Activated CD8-positive, alpha-beta T cell treated with anti-CD3 and anti-CD28 coated beads, Interleukin-2, amount 10 ng/mL, durations not matched to agents 7 days and 5 days (primary cell): ENCODE data around the gene BCAS3. TPM values are rescaled to one million over a fixed set of nuclear protein-coding genes. Genes with fewer than 3 reads are reported as not detected.
"Not testable (repeated sequence)": the region's sequence is repeated elsewhere in the genome, so short reads cannot be mapped to it uniquely, and the experiment has no call there.

Experiments used
- ATAC-seq: fragments of 150-1000 bp; cut with Tn5 transposase; one replicate; pipeline ENCODE4 v1.10.0; 2021; ENCODE audit warnings: moderate library complexity
- CTCF ChIA-PET: fragments of 350-600 bp; sonication (Branson Sonifier 250); formaldehyde crosslinking; loops from one replicate; lab custom pipeline; 2021; ENCODE audit warnings: antibody characterized with exemption; lab: Charles Lee
- POLR2A ChIA-PET: fragments of 350-600 bp; sonication (Branson Sonifier 250); formaldehyde crosslinking; loops from one replicate; lab custom pipeline; 2021; ENCODE audit warnings: antibody characterized with exemption; lab: Charles Lee
- DNase-seq: peaks from one replicate; pipeline ENCODE4 v3.0.0-alpha.2; 2020
- H3K27ac Mint-ChIP-seq: one replicate; pipeline ENCODE4 v1.8.0; 2021; ENCODE audit warnings: mild to moderate bottlenecking, mixed read lengths
- H3K27me3 Mint-ChIP-seq: one replicate; pipeline ENCODE4 v1.8.0; 2021; ENCODE audit warnings: low read depth, mixed read lengths
- H3K36me3 Mint-ChIP-seq: one replicate; pipeline ENCODE4 v1.8.0; 2021; ENCODE audit warnings: low read depth, mixed read lengths
- H3K4me1 Mint-ChIP-seq: one replicate; pipeline ENCODE4 v1.8.0; 2021; ENCODE audit warnings: low read depth, mixed read lengths
- H3K4me3 Mint-ChIP-seq: one replicate; pipeline ENCODE4 v1.8.0; 2021; ENCODE audit warnings: mild to moderate bottlenecking, mixed read lengths
- H3K9me3 Mint-ChIP-seq: one replicate; pipeline ENCODE4 v1.8.0; 2022; ENCODE audit warnings: mixed read lengths; ENCODE audit not compliant: insufficient read depth
- total RNA-seq, 2 experiments: library from RNA; stranded (reverse); gene quantifications; one replicate each; pipeline ENCODE4 v1.2.3, GENCODE V29; 2021

BCAS3 gene
- total RNA-seq, 2 experiments from 2014 or later, result 13.0 to 16.3 TPM

DNA sequence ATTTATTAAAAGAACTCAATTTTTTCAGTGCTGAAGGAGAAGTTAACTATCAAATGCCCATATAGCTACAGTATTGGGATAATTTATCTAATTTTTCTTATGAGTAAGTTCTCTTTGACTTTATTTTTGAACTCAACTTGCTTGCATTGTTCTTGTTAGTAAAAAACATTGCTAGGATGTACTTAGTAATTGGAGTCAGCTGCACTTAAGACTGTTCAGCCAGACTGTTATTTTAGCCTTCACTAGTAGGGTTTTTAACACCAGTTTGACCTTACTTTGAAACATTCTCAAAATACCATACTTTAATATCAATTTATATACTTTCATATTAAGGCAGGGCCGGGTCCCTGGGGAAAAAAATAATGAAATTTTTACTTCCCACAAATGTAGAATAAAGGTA, 465.4 kb downstream of the BCAS3 start:
- no peak overlapping the region for H3K4me3 Mint-ChIP-seq
- peaks cover 45% of the 10 kb centered on the region for H3K4me1 Mint-ChIP-seq
- H3K36me3 Mint-ChIP-seq, result peaks cover 6% of the 10 kb centered on the region
- H3K9me3 Mint-ChIP-seq, result no peaks in the 10 kb centered on the region
- H3K27ac Mint-ChIP-seq, result no peak overlapping the region
- ATAC-seq (no peak), DNase-seq (no peak)
- POLR2A ChIA-PET, result no interaction called here
- no peaks in the 10 kb centered on the region for H3K27me3 Mint-ChIP-seq
- CTCF ChIA-PET, result no interaction called here

DNA sequence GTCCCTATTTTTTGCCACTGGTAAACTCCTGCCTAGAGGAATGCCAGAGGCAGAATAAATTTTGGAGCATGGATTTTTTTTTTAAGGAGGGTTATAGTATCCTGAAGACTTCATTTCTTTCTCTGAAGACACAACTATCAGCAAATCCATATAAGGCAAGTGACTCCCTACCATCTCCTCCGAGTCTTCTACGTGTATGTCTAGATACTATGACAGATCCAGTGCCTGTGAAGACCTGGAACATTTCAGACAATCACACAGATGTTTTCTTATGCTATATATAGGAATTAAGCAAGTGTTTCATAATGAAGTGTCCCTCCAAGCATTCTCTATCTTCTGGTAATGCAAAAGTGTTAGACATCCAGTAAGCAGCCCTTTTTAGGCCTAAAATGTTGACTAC, 466.5 kb downstream of the BCAS3 start:
- Mint-ChIP-seq H3K27me3 (no peaks in the 10 kb centered on the region), H3K4me1 (peaks cover 36% of the 10 kb centered on the region), H3K36me3 (peaks cover 6% of the 10 kb centered on the region), H3K9me3 (no peaks in the 10 kb centered on the region), H3K27ac (no peak overlapping the region), H3K4me3 (no peak overlapping the region)
- no peak for DNase-seq
- POLR2A ChIA-PET, result no interaction called here
- CTCF ChIA-PET, result no interaction called here
- ATAC-seq, result no peak

DNA sequence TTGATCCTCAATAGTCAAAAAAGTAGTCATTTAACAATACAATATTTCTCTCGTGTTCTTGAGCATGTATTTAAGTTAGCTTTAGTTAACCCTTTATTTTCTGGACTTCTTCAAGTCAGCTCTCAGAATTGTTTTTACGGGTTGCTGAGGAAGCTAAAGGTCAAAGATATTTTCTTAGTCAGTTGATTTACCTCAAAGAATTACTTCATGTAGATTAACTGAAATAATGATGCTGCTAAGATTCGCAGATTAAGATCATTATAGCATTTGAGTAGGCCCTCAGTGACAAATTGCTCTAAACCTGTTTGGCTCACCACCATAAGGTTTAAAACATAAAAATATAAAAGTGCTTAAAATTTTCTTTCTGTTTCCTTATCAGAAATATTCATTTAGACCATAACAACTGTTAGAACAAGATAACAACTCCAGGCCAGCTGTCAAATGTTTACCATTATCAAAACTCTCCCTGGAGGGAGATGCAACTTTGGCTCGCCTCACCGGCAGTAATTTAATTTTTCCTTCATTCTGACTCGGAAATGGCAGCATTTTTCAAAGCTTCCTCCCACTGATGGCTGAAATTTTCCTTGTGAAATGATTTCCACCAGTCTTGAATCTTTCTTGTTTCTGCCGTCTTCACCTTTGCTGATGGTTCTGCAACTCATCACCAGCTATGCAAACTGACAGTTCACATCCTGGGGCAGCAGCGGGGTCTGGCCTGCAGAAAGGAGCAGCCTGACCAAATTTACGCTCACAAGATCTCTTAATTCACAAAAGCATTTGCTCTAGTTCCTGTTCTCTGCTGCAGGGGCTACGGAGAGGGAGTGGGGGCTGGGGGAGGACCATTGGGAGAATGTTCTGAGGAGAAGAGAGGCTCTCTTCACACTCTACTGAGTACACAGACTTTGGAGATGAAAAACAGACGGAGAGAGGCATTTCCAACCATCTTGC, 467.2 kb downstream of the BCAS3 start:
- H3K9me3 Mint-ChIP-seq, result no peaks in the 10 kb centered on the region
- CTCF ChIA-PET, result no interaction called here
- POLR2A ChIA-PET, result no interaction called here
- peaks cover 34% of the 10 kb centered on the region for H3K4me1 Mint-ChIP-seq
- no peak for ATAC-seq
- DNase-seq, result no peak
- no peak overlapping the region for H3K4me3 Mint-ChIP-seq
- H3K27me3 Mint-ChIP-seq, result no peaks in the 10 kb centered on the region
- H3K27ac Mint-ChIP-seq, result no peak overlapping the region
- peaks cover 2% of the 10 kb centered on the region for H3K36me3 Mint-ChIP-seq

DNA sequence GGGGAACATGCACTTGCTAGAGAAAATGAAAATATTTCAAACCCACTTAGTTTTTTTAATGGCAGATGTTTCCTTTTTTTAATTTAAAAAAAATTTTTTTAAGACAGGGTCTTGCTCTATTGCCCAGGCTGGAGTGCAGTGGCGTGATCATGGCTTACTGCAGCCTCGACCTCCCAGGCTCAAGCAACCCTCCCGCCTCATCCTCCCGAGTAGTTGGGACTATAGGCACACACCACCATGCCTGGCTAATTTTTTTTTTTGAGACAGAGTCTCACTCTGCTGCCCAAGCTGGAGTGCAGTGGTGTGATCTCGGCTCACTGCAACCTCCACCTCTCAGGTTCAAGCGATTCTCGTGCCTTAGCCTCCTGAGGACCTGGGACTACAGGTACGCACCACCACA, 469.2 kb downstream of the BCAS3 start:
- H3K36me3 Mint-ChIP-seq, DNase-seq, H3K9me3 Mint-ChIP-seq, ATAC-seq, H3K4me3 Mint-ChIP-seq, CTCF ChIA-PET, H3K27ac Mint-ChIP-seq, H3K27me3 Mint-ChIP-seq, POLR2A ChIA-PET: not testable (repeated sequence)
- H3K4me1 Mint-ChIP-seq, result peaks cover 34% of the 10 kb centered on the region

DNA sequence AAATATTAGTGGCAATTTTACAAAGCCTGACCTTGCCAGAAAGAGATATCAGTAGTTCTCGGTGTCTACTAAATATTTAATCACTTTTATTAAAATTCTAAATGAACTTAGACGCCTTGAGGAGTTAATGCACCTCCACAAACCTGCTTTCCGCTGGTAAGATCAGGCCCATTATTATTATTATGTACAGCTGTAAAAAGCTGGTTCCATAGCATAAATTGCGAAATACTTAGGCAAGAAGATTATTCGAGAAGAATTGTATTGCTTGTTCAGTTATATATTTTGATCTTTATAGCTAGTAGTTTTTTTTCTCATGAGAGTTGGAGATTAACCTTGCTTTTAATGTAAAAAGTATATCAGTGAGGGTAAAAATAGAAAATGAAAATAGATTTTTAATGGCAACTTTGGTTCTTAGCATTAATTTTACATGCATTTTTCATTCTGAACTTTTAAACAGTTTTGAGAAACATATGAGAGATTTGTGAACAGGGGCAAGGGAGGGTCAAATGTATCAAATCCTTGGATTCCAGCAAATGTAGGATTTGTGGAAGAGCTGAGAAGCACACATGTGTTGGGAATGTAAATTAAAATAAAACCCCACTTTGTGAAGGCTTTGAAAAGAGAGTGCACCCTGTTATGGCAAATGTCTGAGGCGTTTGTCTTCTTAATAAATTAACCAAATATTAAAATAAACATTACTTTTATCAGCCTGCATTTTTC, 471.6 kb downstream of the BCAS3 start:
- Mint-ChIP-seq H3K27ac (no peak overlapping the region), H3K27me3 (no peaks in the 10 kb centered on the region), H3K4me3 (no peak overlapping the region), H3K36me3 (no peaks in the 10 kb centered on the region), H3K9me3 (no peaks in the 10 kb centered on the region), H3K4me1 (peaks cover 28% of the 10 kb centered on the region)
- ChIA-PET POLR2A (no interaction called here), CTCF (interaction anchor here (1.1 to 1.2 kb wide), 2 partner anchors 70 to 242 kb away, joined by 3 read pairs; no protein-coding TSS in a partner anchor)
- ATAC-seq (no peak), DNase-seq (no peak)

DNA sequence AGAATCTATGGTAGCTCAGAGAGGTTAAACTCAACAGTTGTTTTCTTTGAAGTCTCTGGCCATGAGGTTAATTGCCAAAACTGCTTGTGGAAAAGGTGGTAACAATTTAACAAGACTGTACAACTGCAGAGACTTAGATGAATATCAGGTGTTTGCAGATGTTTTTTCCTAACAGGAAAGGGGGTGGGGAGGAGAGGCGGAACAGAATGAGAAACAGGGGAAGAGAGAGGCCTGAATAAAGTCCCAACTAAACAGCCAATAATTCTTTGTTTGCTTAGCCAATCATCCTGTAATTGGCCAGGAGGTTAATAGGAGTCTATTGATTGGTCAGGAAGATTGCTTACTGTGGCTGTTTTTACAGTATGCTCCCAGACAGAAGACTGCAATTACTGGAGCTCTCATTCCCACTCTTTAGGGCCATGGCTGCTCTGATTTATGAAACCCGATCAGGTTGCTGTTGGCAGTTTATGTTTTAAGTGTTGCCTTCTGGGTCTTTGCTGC, 472.3 kb downstream of the BCAS3 start:
- H3K4me3 Mint-ChIP-seq, result no peak overlapping the region
- POLR2A ChIA-PET, result no interaction called here
- no peaks in the 10 kb centered on the region for H3K36me3 Mint-ChIP-seq
- CTCF ChIA-PET, result interaction anchor here (1.1 kb wide), 1 partner anchor 69 kb away, joined by 3 read pairs; no protein-coding TSS in a partner anchor
- no peaks in the 10 kb centered on the region for H3K27me3 Mint-ChIP-seq
- no peaks in the 10 kb centered on the region for H3K9me3 Mint-ChIP-seq
- no peak overlapping the region for H3K27ac Mint-ChIP-seq
- H3K4me1 Mint-ChIP-seq, result peaks cover 23% of the 10 kb centered on the region
- no peak for DNase-seq
- no peak for ATAC-seq

DNA sequence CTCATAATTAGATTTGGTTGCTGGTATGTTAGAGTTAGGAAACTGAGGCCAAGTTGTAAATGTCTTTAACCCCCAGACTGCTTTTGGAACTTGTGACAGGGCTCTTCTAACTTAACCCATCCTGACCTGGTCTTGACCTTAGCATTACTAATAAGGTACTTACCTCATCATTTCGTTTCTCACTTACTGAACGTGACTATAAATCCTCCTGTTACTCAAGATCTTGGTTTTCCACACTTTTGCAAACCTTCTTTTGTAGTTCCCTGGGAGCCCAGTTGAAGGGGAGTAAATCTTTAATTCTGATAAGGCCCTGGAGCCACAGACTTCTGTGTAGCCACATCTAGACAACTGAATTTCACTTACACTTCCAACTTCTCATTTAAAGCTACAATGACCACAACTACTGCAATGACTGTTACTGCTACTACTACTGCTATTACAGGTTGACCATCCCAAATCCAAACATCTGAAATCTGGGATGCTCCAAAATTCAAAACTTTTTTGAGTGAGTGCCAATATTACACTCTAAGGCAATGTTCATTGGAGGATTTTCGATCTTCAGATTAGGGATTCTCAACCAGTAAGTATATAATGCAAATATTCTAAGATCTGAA, 473.1 kb downstream of the BCAS3 start:
- ChIA-PET POLR2A (no interaction called here), CTCF (no interaction called here)
- no peak overlapping the region for H3K4me3 Mint-ChIP-seq
- H3K27ac Mint-ChIP-seq, result peak overlapping the region; percentile 14
- peaks cover 17% of the 10 kb centered on the region for H3K4me1 Mint-ChIP-seq
- DNase-seq, result no peak
- H3K27me3 Mint-ChIP-seq, result no peaks in the 10 kb centered on the region
- no peak for ATAC-seq
- H3K9me3 Mint-ChIP-seq, result no peaks in the 10 kb centered on the region
- no peaks in the 10 kb centered on the region for H3K36me3 Mint-ChIP-seq

DNA sequence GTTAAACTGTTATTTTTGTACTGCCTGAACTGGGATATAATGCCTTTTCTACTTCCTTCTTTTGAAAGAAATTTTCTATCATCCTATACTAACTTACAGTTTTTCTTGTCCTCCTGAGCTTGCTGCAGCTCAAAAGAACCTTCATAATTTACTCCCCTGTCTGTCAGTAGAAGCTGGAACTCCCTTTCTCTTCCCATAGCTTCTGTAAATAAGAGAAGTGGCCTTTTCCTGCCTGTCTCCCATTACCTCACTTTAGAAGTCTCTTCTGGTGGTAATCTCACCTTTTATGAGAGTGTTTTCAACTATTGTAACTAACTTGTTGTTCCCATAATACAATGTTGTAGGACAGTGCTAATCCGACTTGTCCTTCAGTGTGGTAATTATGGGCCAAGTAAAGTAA, 475.2 kb downstream of the BCAS3 start:
- H3K4me3 Mint-ChIP-seq, result no peak overlapping the region
- peaks cover 15% of the 10 kb centered on the region for H3K4me1 Mint-ChIP-seq
- no peak overlapping the region for H3K27ac Mint-ChIP-seq
- CTCF ChIA-PET, result interaction anchor here (0.9 kb wide), 1 partner anchor 36 kb away, joined by 3 read pairs; no protein-coding TSS in a partner anchor
- H3K27me3 Mint-ChIP-seq, result no peaks in the 10 kb centered on the region
- ATAC-seq (no peak), DNase-seq (no peak)
- H3K9me3 Mint-ChIP-seq, result no peaks in the 10 kb centered on the region
- H3K36me3 Mint-ChIP-seq, result no peaks in the 10 kb centered on the region
- POLR2A ChIA-PET, result no interaction called here

DNA sequence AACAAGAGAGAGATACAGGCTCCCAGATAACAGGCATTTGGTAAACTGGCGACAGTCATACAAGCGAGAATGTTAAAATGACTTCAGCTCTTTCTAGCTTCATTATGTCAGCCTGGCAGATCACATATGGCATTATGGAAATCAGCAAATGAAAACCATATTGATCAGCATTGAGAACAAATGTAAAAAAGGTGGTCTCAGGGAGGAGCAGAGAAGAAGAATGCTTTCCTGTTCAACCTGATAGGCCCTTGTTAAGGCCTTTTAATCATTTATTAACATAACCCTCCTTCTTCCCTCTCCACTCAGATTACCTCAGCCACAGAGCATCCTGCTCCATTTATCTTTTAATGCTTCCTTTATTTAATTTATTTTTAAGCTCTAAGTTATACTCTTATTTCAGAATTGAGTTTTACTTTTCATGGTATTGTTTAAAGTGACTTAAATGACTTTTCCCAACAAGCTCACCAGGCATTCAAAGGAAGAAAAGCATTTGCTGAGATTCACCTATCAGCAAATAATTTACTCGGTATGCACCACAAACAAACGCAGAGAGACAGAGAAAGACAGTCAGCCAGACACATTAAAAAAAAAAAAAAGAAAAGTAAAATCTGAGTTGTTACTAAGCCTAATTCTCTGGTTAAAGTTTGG, 478.1 kb downstream of the BCAS3 start:
- POLR2A ChIA-PET, result no interaction called here

DNA sequence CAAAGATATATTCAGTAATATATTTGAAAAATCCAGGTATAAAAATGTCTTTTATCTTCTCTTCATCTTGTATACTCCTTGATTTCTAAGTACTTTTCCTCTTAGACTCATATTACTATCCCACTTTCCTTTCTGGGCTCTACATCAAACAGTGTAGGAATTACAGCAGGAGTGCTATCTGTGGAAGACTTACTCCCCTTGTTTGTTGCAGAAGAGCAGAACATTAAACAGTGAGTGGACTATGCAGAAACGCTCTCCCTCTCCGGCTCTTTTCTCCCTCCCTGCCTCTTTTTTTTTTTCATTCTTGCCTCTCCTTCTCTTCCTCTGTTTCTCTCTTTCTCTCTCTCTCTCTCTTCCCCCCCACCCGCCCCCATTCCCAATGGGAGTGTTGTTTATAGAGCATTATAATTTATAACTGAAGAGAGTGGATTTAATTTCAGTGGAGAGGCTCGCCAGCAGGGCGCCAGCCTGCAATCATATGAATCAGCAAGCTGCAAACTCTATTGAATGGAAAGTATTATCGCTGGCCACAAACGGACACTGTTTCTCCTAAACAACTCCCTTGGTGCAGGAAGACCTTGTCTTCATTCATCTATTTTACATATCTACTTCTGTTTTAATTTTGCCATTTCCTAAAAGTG, 479.7 kb downstream of the BCAS3 start:
- H3K27me3 Mint-ChIP-seq, result no peaks in the 10 kb centered on the region
- peaks cover 18% of the 10 kb centered on the region for H3K4me1 Mint-ChIP-seq
- no peak for DNase-seq
- no peak overlapping the region for H3K4me3 Mint-ChIP-seq
- ChIA-PET POLR2A (no interaction called here), CTCF (no interaction called here)
- H3K9me3 Mint-ChIP-seq, result no peaks in the 10 kb centered on the region
- no peak for ATAC-seq
- no peaks in the 10 kb centered on the region for H3K36me3 Mint-ChIP-seq
- no peak overlapping the region for H3K27ac Mint-ChIP-seq

More for the DNA sequence above, 478.1 kb downstream of the BCAS3 start:
- ATAC-seq (no peak), DNase-seq (no peak)
- no peak overlapping the region for H3K4me3 Mint-ChIP-seq
- no peaks in the 10 kb centered on the region for H3K9me3 Mint-ChIP-seq
- no peaks in the 10 kb centered on the region for H3K27me3 Mint-ChIP-seq
- H3K4me1 Mint-ChIP-seq, result peaks cover 10% of the 10 kb centered on the region
- CTCF ChIA-PET, result no interaction called here
- H3K36me3 Mint-ChIP-seq, result no peaks in the 10 kb centered on the region
- no peak overlapping the region for H3K27ac Mint-ChIP-seq

DNA sequence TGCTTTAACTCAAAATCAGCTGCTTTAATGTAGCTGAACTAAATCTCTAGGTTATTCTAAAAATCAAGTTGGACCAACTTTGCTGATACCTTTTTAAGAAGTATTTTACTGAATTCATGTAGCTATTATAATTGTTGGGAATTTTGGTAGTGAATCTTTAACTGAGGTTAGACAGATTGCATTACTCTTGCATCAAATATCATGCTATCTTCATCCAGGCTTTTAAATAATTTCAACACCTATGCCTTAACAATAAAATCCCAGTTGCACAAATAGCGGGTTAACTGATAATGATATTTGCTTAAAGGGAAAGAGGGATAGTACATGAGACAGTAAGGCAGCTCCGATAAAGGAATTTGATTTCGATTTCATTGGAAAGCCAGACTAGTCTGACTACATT, 480.7 kb downstream of the BCAS3 start:
- ChIA-PET POLR2A (no interaction called here), CTCF (interaction anchor here (1.5 kb wide), 1 partner anchor 17 kb away, joined by 3 read pairs; no protein-coding TSS in a partner anchor)
- H3K4me3 Mint-ChIP-seq, result no peak overlapping the region
- H3K27me3 Mint-ChIP-seq, result no peaks in the 10 kb centered on the region
- DNase-seq, result no peak
- H3K27ac Mint-ChIP-seq, result no peak overlapping the region
- H3K4me1 Mint-ChIP-seq, result peaks cover 18% of the 10 kb centered on the region
- H3K36me3 Mint-ChIP-seq, result no peaks in the 10 kb centered on the region
- no peaks in the 10 kb centered on the region for H3K9me3 Mint-ChIP-seq
- no peak for ATAC-seq
